K562 (cell line): ENCODE measurements around the gene MYO1D. TPM values are rescaled to one million over a fixed set of nuclear protein-coding genes. Genes with fewer than 3 reads are reported as not detected.

Experiments
- ATAC-seq: fragments of 200-7000 bp; cut with Tn5 transposase; 3 replicates; pipeline ENCODE4 v1.9.1; 2020; ENCODE audit warnings: moderate library complexity
- BruUV-seq: library from RNA; stranded (reverse); fragments of 400-500 nt; replicated peaks from 2 replicates; lab custom pipeline; 2021; lab: Mats Ljungman, UMichigan
- CTCF ChIA-PET: fragments of 300-600 bp; formaldehyde crosslinking; extraction: SDS; loops from one replicate; lab custom pipeline; 2021; ENCODE audit warnings: low intra/inter-chr PET ratio; lab: Yijun Ruan, JAX
- POLR2A ChIA-PET: fragments of 300-600, 350-650 bp; sonication (Branson Sonifier 250); formaldehyde crosslinking; extraction: SDS; loops from one replicate; lab custom pipeline; 2021; ENCODE audit warnings: antibody characterized with exemption, inconsistent platforms; lab: Yijun Ruan, JAX
- DNase-seq, 4 experiments: peaks; one replicate each; pipeline versions ENCODE4 v3.0.0 to v3.0.0-alpha.2; 2011 to 2018; ENCODE audit warnings: low spot score in 3 of 4, mixed read lengths in 3 of 4; ENCODE audit errors: extremely low read depth in 1 of 4
- FAIRE-seq: peaks from 2 replicates; lab custom pipeline; 2011; peaks lifted over from hg19 to GRCh38; lab: Jason Lieb, UNC
- H2AFZ ChIP-seq: 2 replicates; pipeline ENCODE4 v1.6.0; 2011; ENCODE audit warnings: low read depth, low read length, control low read depth, inconsistent platforms
- H3K27ac ChIP-seq: fragments of 200-600 bp; 3 replicates; pipeline ENCODE4 v1.8.0; 2011; ENCODE audit warnings: low read depth, mild to moderate bottlenecking, control low read depth, inconsistent platforms, low read length, moderate library complexity, mixed read lengths; ENCODE audit errors: extremely low read depth
- H3K27me3 ChIP-seq, 2 experiments: fragments of 300-600 bp in 1 of 2; 2 replicates in 1 of 2; 3 replicates in 1 of 2; pipeline versions ENCODE4 v1.6.0 to v1.8.0; 2011; ENCODE audit warnings: inconsistent platforms in 2 of 2, low read length in 2 of 2, mild to moderate bottlenecking in 1 of 2, mixed read lengths in 1 of 2, moderate library complexity in 1 of 2; ENCODE audit not compliant: control insufficient read depth in 2 of 2, insufficient read depth in 2 of 2
- H3K36me3 ChIP-seq: fragments of 300-600 bp; 3 replicates; pipeline ENCODE4 v1.8.0; 2011; ENCODE audit warnings: mild to moderate bottlenecking, low read length, inconsistent platforms; ENCODE audit not compliant: control insufficient read depth, insufficient read depth
- H3K4me1 ChIP-seq, 2 experiments: fragments of 200-600 bp in 1 of 2; replicated peaks in 1 of 2; 2 replicates in 1 of 2; 3 replicates in 1 of 2; pipeline versions ENCODE4 v1.5.1 to v1.8.0; 2011; ENCODE audit warnings: inconsistent platforms in 2 of 2, low read length in 2 of 2, mild to moderate bottlenecking in 1 of 2, mixed read lengths in 1 of 2, moderate library complexity in 1 of 2; ENCODE audit not compliant: control insufficient read depth in 2 of 2, insufficient read depth in 2 of 2
- H3K4me2 ChIP-seq: 2 replicates; pipeline ENCODE4 v1.6.1; 2011; ENCODE audit warnings: low read length, control low read depth, inconsistent platforms, mixed read lengths; ENCODE audit not compliant: insufficient read depth
- H3K4me3 ChIP-seq: fragments of 200-600 bp; sonication (generic), shearing (Covaris generic); 2 replicates; pipeline ENCODE4 v1.5.1; 2016; ENCODE audit warnings: control low read depth, inconsistent platforms
- H3K79me2 ChIP-seq: fragments of 200-600 bp; 3 replicates; pipeline ENCODE4 v1.8.0; 2011; ENCODE audit warnings: low read length, inconsistent platforms; ENCODE audit not compliant: control insufficient read depth, insufficient read depth
- H3K9ac ChIP-seq, 2 experiments: 2 replicates each; pipeline versions ENCODE4 v1.6.0 to v1.6.1; 2011; ENCODE audit warnings: low read depth in 2 of 2, low read length in 2 of 2, control low read depth in 1 of 2, inconsistent platforms in 1 of 2, mild to moderate bottlenecking in 1 of 2, mixed read lengths in 1 of 2; ENCODE audit not compliant: insufficient read depth in 1 of 2
- H3K9me1 ChIP-seq: one replicate; pipeline ENCODE4 v1.6.0; 2011; ENCODE audit warnings: inconsistent platforms, mild to moderate bottlenecking, low read length, moderate library complexity; ENCODE audit not compliant: control insufficient read depth, insufficient read depth
- H3K9me3 ChIP-seq: replicated peaks from 2 replicates; pipeline ENCODE4 v1.5.1; 2011; ENCODE audit warnings: low read depth, low read length, inconsistent platforms; ENCODE audit not compliant: control insufficient read depth, insufficient read depth
- H4K20me1 ChIP-seq: replicated peaks from 2 replicates; pipeline ENCODE4 v1.6.1; 2011; ENCODE audit warnings: low read length, inconsistent platforms, mixed read lengths; ENCODE audit not compliant: control insufficient read depth, insufficient read depth
- ADNP ChIP-seq: fragments of 200-800 bp; sonication (Bioruptor generic); IDR thresholded peaks from 2 replicates; pipeline ENCODE4 v1.6.1; 2016; ENCODE audit warnings: missing genetic modification characterization, missing compliant biosample characterization
- CBX1 ChIP-seq: sonication (generic); IDR thresholded peaks from 2 replicates; pipeline ENCODE4 v1.6.1; 2016; ENCODE audit warnings: antibody characterized with exemption, low read depth, mild to moderate bottlenecking
- DNMT1 ChIP-seq: fragments of 450-650 bp; IDR thresholded peaks from 2 replicates; pipeline ENCODE4 v1.6.1; 2016; ENCODE audit warnings: antibody characterized with exemption, mild to moderate bottlenecking
- HMG20A ChIP-seq: fragments of 450-650 bp; formaldehyde crosslinking; conservative IDR thresholded peaks from 2 replicates; pipeline ENCODE4 v1.4.0; 2020; ENCODE audit warnings: mild to moderate bottlenecking, mixed read lengths
- KLF1 ChIP-seq: fragments of 450-650 bp; IDR thresholded peaks from 2 replicates; pipeline ENCODE4 v1.6.1; 2016; ENCODE audit warnings: missing genetic modification characterization, missing compliant biosample characterization
- PCBP2 ChIP-seq: fragments of 200-400 bp; formaldehyde crosslinking; IDR thresholded peaks from 2 replicates; pipeline ENCODE4 v1.6.1; 2018; ENCODE audit warnings: low read length, low read depth, mild to moderate bottlenecking, moderate library complexity; ENCODE audit not compliant: poor library complexity, severe bottlenecking
- SOX6 ChIP-seq: fragments of 450-650 bp; IDR thresholded peaks from 2 replicates; pipeline ENCODE4 v1.6.1; 2014; ENCODE audit warnings: mild to moderate bottlenecking
- XRCC3 ChIP-seq: fragments of 450-650 bp; IDR thresholded peaks from 2 replicates; pipeline ENCODE4 v1.6.1; 2017; ENCODE audit warnings: mild to moderate bottlenecking, moderate library complexity
- ZNF57 ChIP-seq: fragments of 450-650 bp; formaldehyde crosslinking; IDR thresholded peaks from 2 replicates; pipeline ENCODE4 v1.4.0; 2020; ENCODE audit warnings: mild to moderate bottlenecking, moderate library complexity
- WGBS: fragments of 100-300 bp; shearing (Covaris generic); methylation state at CpG from one replicate; pipeline ENCODE4 v1.1.6; 2016; ENCODE audit warnings: low coverage, mixed read lengths; ENCODE audit not compliant: insufficient coverage; ENCODE audit errors: missing lambda C conversion rate; 5-methylcytosine and 5-hydroxymethylcytosine counted together
- in situ Hi-C: fragments of 300-500 bp; cut with MboI; formaldehyde crosslinking; loops from 4 replicates; pipeline ENCODE4 v1.15.0; 2018; ENCODE audit warnings: inconsistent platforms, mixed read lengths
- intact Hi-C: fragments of 100-400 bp; cut with micrococcal nuclease; formaldehyde crosslinking; loops from 2 replicates; pipeline ENCODE4 v1.14.2; 2022
- polyA plus RNA-seq, 8 experiments: library from polyadenylated mRNA; depleted of rRNA in 4 of 8; stranded (reverse) in 5 of 8; unstranded in 3 of 8; fragments of >200 nt; fragmentation: Nextera tagmentation in 2 of 8; fragmentation: Illumina TruSeq in 1 of 8; extraction: Ambion mirVana in 2 of 8; extraction: Trizol in 1 of 8; gene quantifications; 2 replicates each; pipeline versions ENCODE4 v1.2.1 to v1.2.3, GENCODE V29; 2011 to 2014; ENCODE audit warnings: inconsistent platforms in 1 of 8, missing spikeins in 1 of 8
- total RNA-seq, 7 experiments: library from RNA; depleted of rRNA in 6 of 7; stranded (reverse); fragments of >200 nt in 6 of 7; fragmentation: Illumina TruSeq in 2 of 7; extraction: Trizol in 2 of 7; gene quantifications; 2 replicates each; pipeline versions ENCODE4 v1.2.1 to v1.2.3, GENCODE V29; 2011 to 2021; ENCODE audit warnings: low replicate concordance in 1 of 7

Gene MYO1D
- total and polyA plus RNA-seq, 9 of the 15 experiments (the other 6 are each of a cell fraction or from before 2014, with no cell fraction given): 2.1 to 71.2 (median 45.4) TPM

GRCh38 chr17:32513579-32513978 lies 363.3 kb downstream of the MYO1D start:
- no TSS peak for BruUV-seq
- H3K27me3 ChIP-seq: no peaks in the 10 kb centered on the region
- H3K4me1 ChIP-seq: peaks cover 0 to 4% of the 10 kb centered on the region in 2 experiments; a peak in 1 of 5 replicates
- in situ Hi-C loops: no loop called here
- ChIA-PET CTCF (no interaction called here), POLR2A (interaction anchor here (0.6 kb wide), 1 partner anchor 140 kb away, joined by 3 read pairs; no protein-coding TSS in a partner anchor)
- H3K9me3 ChIP-seq: no peaks in the 10 kb centered on the region
- no peak for DNase-seq
- ATAC-seq: no peak
- intact Hi-C loops: no loop called here
- no peaks in the 10 kb centered on the region for H3K79me2 ChIP-seq
- H3K27ac ChIP-seq: no peak overlapping the region
- WGBS: 4% methylated on average over 3 of the region's 3 CpGs
- no peak overlapping the region for H3K4me3 ChIP-seq
- no peak for TF ChIP-seq DNMT1
- no peak for TF ChIP-seq ADNP
- no peak for TF ChIP-seq XRCC3
- no peak for TF ChIP-seq KLF1 (tag)
- TF ChIP-seq CBX1: no peak
- no peak for TF ChIP-seq SOX6
- no peak for TF ChIP-seq PCBP2
- TF ChIP-seq HMG20A (CRISPR knock-in tag): no peak
- no peak for TF ChIP-seq ZNF57 (CRISPR knock-in tag)
- H3K9me1 ChIP-seq: no peaks in the 10 kb centered on the region
- FAIRE-seq: no peak
- no peak overlapping the region for H3K4me2 ChIP-seq
- H3K36me3 ChIP-seq: no peaks in the 10 kb centered on the region
- H4K20me1 ChIP-seq: no peaks in the 10 kb centered on the region
- H3K9ac ChIP-seq: no peak overlapping the region
- H2AFZ ChIP-seq: no peak overlapping the region
